Ramos (cell line): ENCODE data around the gene FITM1.

ENCODE experiments used
- in situ Hi-C: fragments of 300-500 bp; cut with MboI; formaldehyde crosslinking; loops from one replicate; pipeline ENCODE4 v1.14.3; 2022; ENCODE audit warnings: low sequenced_read_pairs; ENCODE audit not compliant: unreplicated experiment

FITM1 gene, protein sequence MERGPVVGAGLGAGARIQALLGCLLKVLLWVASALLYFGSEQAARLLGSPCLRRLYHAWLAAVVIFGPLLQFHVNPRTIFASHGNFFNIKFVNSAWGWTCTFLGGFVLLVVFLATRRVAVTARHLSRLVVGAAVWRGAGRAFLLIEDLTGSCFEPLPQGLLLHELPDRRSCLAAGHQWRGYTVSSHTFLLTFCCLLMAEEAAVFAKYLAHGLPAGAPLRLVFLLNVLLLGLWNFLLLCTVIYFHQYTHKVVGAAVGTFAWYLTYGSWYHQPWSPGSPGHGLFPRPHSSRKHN

DNA sequence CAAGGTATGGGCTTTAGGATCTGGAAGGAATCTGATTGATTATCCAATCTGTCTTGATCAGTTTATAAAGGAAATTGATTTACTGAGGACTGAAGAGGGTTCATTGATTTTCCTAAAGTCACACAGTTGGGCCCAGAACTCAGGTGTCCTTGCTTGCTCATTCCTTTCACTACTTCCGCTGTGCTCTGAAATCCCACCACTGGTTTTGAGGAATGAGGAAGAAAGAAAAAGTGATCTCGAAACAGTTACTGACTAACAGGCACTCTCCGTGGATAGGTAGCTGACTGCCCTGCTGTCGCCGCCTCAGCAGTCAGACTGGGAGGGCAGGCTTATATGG lies at the start of gene FITM1:
Gene FITM1 (plus strand): TSS at position 280 of the 337 bp plus-strand sequence. CDS start 905 bp downstream, outside the sequence.
- in situ Hi-C loops: no loop called here

DNA sequence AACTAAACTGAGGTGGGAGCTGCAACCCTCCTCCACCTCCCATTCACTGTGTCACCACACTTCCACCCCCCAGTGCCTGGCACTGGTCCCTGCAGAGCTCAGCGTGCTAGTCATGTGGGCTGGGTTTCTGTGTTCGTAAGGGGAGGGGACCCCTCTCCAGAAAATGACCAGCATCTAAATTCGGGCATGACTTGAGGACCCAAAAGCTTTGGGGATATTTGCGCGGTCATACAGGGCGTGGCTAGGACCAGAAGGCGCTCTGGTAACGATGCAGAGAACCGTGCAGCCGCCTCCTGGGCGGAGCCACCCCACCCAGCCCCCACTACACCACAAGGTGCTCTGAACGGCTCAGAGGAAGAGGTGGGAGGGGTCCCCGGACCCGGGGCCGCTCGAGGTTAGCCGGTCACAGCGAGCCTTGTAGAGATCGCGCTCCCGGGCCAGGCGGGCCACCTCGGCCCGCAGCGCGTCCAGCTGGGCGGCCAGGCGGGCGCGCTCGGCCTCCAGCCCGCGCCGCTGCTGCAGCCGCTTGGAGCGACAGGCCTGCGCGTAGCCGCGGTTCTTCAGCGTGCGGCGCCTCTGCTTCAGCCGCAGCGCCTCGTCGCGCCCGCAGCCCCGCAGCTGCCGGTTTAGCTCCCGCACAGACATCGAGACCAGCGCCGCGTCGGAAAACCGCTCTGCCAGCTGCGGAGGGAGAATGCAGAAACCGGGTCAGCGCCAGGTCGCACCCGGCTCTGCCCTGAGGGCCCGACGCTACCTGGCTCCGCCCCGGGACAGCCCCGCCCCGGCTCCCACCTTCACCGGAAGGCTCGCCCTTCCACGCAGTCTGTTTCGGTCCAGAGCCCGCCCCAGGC lies 49.3 kb upstream of the FITM1 start:
- in situ Hi-C loops: loop anchor here (25.0 kb wide), 1 partner anchor 94 kb away; the partner anchor contains the start of gene DHRS4L2

DNA sequence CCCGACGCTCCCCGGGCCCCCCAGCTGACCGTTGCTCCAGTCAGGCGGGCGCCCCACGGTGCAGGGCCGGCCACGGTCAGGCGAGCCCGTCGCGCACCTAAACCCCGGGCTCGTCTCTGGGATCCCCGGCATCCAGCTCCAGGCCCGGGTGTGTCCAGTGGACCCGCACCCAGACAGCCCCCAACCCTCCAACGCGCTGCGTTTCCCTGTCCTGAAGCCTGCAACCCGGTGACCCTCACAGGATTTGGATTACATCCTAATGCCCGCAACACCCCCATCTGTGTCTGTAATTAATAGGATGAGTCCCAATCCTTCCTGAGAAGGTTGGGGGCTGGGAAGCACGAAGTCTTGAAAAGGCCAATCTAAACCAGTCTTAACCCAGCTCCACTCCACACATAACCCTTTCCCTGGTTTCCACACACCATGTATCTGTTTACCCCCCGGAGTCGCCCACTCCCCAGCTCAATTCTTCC lies 48.7 kb upstream of the FITM1 start:
- in situ Hi-C loops: loop anchor here (25.0 kb wide), 1 partner anchor 94 kb away; the partner anchor contains the start of gene DHRS4L2

DNA sequence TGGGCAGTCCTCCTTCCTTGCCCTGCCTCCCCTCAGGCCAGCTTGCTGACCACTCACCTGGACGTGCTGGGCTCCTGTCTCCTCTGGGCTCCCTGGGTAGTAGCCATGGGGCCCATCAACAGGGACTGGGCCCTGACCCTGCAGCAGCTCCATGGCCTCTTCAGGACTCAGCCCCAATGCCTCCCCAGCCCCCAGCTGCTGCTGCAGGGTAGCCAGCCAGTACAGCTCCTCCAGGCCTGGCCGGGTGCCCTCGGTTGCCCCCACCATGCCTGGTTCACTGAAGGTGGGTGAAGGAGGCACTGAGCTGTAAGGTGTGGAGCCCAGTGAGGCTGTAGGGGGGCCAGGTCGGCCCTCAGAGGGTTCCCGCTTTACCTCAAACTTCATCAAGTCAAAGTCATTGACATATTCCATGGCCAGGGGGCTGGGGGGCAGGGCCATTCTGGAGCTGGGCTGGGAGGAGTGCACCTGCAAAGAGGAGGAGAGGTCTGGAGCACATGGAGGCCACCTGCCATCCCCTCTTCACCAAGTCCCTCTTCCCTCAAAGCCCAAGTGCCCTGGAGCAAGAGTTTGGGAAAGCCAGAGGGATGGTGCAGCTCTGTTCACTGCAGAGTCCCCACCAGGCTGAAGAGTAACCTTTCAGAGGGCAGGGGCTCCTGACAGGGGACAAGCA lies 47.9 kb upstream of the FITM1 start:
- in situ Hi-C loops: loop anchor here (25.0 kb wide), 1 partner anchor 95 kb away; the partner anchor contains the start of gene DHRS4L2

DNA sequence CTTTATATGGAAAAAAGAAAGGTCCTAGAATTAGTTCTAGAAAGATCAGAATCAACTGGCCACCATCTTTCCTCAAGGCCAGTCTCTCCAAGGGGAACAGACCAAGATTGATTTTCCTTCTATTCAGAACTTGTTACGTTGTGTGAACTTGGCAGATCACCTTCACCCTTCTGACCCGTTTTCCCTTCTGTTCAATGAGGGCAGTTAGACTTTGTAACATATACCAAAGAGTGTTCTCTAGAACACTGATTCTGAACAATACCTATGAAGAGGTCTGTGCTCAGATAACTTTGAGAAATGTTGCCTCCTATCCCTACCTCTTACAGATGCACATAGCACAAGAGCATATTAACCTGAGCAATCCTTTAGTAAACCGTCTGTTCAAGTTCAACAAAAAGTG lies 47.0 kb upstream of the FITM1 start:
- in situ Hi-C loops: loop anchor here (25.0 kb wide), 1 partner anchor 96 kb away; the partner anchor contains the start of gene DHRS4L2

DNA sequence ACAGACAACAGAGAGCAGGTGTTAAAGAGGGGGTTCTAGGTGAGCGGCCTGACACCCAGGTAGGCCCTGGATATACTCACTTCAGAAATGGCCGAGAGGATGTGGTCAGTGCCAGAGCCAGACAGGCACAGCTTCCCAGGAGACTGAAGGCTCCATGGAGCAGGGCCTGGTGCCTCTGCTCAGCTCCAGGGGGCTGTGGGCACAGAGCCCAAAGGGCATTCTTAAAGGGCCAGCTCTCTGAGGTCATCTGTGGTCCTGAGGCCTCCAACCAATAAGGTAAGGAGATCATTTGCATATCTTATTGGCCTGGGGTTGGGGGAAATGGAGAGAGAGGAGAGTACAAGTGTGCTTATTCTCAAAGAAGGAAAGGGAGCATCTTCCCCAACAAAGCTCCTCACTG lies 46.0 kb upstream of the FITM1 start:
- in situ Hi-C loops: loop anchor here (25.0 kb wide), 1 partner anchor 97 kb away; the partner anchor contains the start of gene DHRS4L2

DNA sequence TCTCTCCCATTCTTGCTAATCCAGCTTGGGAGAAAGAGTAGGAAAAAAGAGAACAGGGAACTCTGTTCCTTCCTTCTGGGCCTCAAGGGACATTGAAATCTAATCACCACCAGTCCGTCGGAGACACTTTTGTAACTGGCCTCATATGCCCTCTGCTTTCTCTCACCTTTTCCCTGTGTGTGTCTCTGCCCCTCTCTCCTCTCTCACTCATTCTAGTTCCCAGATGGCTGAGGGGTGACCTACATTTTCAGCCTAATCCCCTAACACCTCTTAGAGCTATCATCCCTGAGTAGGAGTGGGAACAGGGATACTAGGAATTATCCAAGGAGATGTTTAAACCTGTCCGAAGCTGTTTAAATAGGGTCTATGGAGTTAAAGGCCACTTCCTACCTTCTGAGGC lies 45.2 kb upstream of the FITM1 start:
- in situ Hi-C loops: loop anchor here (25.0 kb wide), 1 partner anchor 98 kb away; the partner anchor contains the start of gene DHRS4L2

DNA sequence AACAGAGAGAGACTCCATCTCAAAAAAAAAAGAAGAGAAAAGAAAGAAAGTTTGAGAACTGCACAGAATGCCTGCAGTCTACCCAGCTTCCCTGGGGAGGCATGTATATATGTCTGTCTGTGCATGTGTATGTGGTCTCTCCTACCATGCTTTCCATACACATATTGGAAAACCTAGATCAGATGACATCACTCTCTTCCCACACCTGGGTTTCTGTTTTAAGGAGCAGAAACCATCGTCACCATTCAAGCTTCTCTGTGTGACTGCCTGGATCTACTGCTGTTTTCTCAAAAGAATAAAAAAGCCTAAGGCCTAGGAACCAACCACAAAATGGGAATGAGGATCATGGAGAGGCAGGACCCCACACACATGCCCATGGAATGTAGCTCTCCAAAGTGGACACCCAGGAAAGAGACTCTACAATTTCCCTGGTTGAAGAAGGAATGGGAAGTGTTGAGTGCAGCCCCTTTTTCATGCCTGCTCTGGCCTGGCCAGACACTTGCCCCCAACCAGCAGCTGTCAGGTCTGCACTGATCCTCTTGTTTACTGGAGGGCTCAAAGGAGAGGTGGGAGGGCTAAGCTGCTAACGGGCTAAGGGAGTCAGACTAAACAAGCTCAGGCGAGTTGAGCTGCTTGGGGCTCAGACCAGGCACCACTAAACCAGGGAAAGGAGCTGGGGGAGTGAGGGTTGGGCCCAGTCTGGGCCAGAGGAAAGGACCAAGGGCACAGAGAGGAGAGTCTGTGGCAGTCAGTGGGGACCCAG lies 44.1 kb upstream of the FITM1 start:
- in situ Hi-C loops: loop anchor here (25.0 kb wide), 1 partner anchor 99 kb away; the partner anchor contains the start of gene DHRS4L2

DNA sequence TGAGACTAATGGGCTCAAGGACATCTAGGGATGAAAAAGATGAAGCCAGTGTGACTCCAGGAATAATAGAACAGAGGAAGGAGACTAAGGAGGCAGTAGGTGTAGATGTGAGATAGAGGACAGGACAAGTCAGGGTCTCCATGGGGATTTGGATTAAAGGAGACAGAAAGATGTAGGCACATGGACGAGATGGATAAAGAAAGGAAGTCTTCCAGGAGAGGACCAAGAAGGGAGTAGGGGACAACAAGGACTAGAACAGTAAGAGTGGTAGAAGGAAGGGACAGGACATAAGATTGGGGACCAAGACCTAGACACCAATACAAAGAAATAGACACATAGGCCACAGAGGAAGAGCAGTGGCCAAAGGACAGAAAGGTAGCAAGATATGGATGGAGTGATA lies 43.5 kb upstream of the FITM1 start:
- in situ Hi-C loops: loop anchor here (25.0 kb wide), 1 partner anchor 100 kb away; the partner anchor contains the start of gene DHRS4L2

DNA sequence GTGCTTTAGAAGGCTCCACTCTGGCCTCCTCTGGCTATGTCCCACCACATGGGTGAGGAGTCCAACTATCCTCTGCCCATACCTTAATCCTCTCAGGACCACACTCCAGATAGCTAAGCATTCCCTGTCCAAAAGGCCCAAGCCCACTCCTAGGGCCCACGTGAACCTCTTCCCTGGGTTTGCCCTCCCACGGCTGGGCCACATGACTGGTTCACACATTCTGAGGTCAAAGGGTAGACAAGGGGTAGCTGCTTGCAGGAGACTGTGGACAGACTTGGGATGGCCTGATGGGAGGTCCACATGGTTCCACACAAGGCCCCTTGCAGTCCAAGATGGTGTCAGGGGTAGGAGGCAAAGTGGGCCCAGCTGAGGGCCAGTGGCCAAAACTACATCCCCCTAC lies 42.4 kb upstream of the FITM1 start:
- in situ Hi-C loops: loop anchor here (25.0 kb wide), 1 partner anchor 101 kb away; the partner anchor contains the start of gene DHRS4L2

DNA sequence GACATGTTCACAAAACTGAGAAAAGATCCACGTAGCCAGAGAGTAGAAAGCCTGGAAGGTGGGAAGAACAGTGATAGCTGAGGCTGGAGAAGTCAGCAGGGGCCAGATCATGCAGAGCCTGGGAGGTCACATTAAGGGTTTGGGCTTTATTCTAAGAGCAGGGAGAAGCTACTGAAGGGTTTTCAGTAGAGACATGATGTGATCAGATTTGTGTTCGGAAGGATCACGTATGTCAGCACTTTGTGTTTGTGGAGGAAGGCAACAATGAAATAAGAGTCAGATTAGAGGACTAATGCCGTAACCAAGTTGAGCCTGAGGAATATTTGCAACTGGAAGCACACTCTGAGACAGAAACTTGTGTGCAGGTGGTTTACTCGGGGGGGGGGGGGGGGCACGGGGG lies 40.6 kb upstream of the FITM1 start:
- in situ Hi-C loops: loop anchor here (25.0 kb wide), 1 partner anchor 103 kb away; the partner anchor contains the start of gene DHRS4L2

DNA sequence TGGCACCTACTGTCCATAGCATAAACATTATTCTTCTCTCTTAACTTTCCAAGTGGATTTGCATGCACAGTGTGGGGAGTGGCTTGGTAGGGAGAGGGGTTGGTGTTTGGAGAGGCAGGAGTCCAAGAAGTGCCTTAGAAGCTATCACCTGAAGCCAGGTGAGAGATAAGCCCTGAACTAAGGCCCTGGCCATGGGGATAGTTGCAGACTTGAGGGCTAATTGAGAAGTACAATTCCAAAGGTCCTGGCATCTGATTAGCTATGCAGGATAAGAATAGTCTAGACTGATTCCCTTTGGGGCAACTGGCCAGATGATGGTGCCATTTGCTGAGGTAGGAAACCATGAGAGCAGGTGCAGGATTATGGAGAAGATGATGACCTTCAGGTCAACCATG lies 38.4 kb upstream of the FITM1 start:
- in situ Hi-C loops: loop anchor here (25.0 kb wide), 1 partner anchor 105 kb away; the partner anchor contains the start of gene DHRS4L2

DNA sequence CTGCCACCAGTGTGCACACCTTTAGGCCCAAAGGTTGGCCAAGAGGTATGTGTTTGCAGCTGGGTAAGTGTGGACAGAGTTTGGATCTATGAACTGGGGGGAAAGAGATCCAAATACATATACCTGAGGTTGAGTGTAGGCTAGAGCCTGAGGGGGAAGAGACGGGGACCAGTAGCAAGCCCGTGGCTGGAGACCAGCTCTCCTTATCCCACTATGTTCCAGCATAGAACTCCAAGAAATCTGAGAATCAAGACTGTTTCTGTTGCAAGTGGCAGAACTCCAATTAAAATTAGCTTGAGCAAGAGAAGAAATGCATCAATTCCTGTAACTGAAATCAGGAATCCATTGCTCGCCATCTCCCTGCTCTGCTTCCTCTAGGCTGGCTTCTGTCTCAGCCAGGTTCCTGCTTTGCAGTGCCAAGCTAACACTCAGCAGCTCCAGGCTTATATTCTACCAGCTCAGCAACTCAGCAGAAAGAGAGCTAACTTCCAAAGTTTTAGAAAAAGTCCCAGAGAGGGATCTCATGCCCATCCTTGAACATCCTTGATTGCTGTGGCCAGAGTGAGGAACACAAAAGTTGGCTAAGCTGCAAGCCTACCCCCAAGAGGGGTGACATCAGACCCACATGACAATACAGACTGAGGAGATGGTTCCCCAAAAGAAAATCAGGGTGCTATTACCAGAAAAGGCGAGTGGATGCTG lies 37.8 kb upstream of the FITM1 start:
- in situ Hi-C loops: loop anchor here (25.0 kb wide), 1 partner anchor 105 kb away; the partner anchor contains the start of gene DHRS4L2

DNA sequence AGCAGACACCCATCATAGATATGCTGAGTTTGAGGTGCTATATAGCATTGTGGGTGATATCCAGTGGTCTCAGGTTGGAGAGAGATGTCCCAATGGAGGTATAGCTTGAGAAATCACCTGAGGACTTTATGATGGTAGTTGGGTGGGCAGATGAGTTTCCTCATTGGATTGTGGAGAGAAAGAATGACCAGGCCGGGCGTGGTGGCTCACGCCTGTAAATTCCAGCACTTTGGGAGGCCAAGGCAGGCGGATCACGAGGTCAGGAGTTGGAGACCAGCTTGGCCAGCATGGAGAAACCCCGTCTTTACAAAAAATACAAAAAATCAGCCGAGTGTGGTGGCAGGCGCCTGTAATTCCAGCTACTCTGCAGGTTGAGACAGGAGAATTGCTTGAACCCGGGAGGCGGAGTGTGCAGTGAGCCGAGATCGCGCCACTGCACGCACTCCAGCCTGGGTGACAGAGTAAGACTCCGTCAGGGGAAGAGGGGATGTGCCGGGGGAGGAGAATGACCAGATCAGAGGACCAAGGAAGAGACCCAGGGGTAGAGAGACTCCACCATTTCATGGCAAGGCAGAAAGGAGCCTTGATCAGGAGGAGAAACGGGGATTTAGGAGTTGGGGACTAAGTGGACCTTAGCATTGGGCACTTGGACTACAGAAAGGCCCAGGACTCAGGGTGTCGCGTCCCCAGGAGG lies 37.1 kb upstream of the FITM1 start:
- in situ Hi-C loops: loop anchor here (25.0 kb wide), 1 partner anchor 106 kb away; the partner anchor contains the start of gene DHRS4L2

DNA sequence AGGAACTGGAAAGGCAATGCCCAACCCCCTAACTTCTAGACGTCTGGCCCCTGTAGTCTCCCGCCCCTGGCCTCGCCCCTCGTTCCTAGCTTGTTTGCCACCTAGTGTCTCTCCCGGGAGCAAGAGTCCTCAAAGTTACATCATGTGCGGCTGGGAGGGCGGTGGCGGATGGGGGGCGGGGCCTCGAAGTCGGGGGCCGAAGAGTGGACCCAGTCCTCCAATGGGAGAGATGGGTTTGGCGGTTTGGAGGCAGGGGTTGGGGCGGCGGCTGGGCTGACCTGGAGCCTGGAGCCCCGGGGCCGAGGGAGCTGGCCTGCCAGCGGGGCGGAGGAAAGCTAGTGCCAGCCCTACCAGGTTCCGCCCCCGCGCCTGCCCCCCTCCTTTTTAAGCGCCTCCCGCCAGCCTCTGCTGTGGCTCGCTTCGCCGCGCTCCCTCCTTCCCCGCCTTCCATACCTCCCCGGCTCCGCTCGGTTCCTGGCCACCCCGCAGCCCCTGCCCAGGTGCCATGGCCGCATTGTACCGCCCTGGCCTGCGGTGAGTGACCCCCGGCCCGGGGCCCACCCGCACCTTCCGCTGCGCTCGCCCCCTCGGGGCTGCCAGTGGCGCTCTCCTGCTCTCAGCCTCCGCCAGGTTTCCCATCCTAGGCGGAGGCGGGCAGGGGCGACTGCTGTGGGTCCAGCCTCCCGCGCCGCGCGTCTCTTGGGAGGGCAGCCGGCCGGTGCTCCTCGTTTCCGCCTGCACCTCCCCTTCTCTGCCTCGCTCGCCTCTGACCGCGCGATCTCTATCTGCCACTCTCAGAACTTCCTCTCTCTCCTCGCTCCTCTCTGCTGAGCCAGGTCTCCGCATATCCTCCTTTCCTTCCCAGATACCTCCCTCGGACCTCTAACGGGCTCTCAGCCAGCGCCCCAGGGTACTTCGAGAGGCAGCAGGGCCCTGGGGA lies 36.3 kb upstream of the FITM1 start, which contains the start of gene PCK2:
Gene PCK2 (plus strand): TSS at position 411 of the 940 bp plus-strand sequence. CDS start 95 bp downstream, at position 506.
- in situ Hi-C loops: loop anchor here (25.0 kb wide), 1 partner anchor 107 kb away; the partner anchor contains the start of gene DHRS4L2

DNA sequence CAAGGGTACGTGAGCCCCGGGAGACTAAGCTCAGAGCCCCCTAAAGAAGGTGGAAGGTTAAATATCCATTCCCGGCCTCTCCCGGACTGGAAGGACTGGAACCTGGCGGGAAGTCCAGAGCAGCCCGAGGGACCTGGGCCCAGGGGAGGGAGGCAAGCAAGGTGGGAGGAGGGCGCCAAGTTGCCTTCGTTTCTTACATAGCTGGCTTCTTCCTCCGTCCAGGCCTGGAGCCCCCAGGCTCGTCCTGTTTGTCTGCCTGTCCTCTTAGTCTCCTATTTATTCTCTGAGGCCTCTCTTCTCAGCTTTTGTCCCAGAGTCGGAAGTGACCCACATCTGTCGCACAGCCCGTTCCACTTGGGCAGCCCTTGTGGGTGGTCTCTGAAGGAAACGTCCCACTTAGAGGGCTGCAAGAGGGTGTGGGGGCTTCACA lies 35.6 kb upstream of the FITM1 start:
- in situ Hi-C loops: loop anchor here (25.0 kb wide), 1 partner anchor 108 kb away; the partner anchor contains the start of gene DHRS4L2
